ENCODE data around the gene BAIAP2.

The BAIAP2 gene

GRCh38 chr17:81117672-81118198 is 82.8 kb downstream of the BAIAP2 start:
- Histone ChIP-seq H3K27me3 (ENCODE audit: low read length) (no peaks in the 10 kb centered on the region), H3K9me3 (ENCODE audit: insufficient read depth, low read length) (no peaks in the 10 kb centered on the region), H3K9ac (ENCODE audit: low read length) (no peak overlapping the region), H3K36me3 (ENCODE audit: low read length) (no peaks in the 10 kb centered on the region), H2AFZ (ENCODE audit: low read depth, low read length, severe bottlenecking) (no peak overlapping the region), H3K4me3 (ENCODE audit: insufficient read depth, low read length, poor library complexity, severe bottlenecking) (no peak overlapping the region), H3K79me2 (ENCODE audit: insufficient read depth, low read length) (no peaks in the 10 kb centered on the region), H4K20me1 (ENCODE audit: low read depth, low read length) (no peaks in the 10 kb centered on the region), H3K9me2 (replicated peaks; ENCODE audit: insufficient read depth, low read length) (no peaks in the 10 kb centered on the region), H3K27ac (ENCODE audit: low read depth, low read length) (no peak overlapping the region), H3K4me2 (ENCODE audit: low read depth, low read length, poor library complexity, severe bottlenecking) (no peak overlapping the region), H3F3A (ENCODE audit: insufficient read depth) (no peaks in the 10 kb centered on the region)
- TF ChIP-seq EZH2phosphoT487 (conservative IDR thresholded peaks at IDR 0.05; ENCODE audit: low read length) (no peak), CTCF (IDR thresholded peaks at IDR 0.05; ENCODE audit: insufficient read depth, low read length, poor library complexity, severe bottlenecking) (no peak)

GRCh38 chr17:81118308-81119221 is 83.6 kb downstream of the BAIAP2 start:
- H3K4me3 ChIP-seq (ENCODE audit: insufficient read depth, low read length, poor library complexity, severe bottlenecking) = no peak overlapping the region
- no peaks in the 10 kb centered on the region for H3K27me3 ChIP-seq (ENCODE audit: low read length)
- H3K9ac ChIP-seq (ENCODE audit: low read length) = no peak overlapping the region

GRCh38 chr17:81119223-81120148 is 84.5 kb downstream of the BAIAP2 start:
- no peak overlapping the region for H3K4me3 ChIP-seq (ENCODE audit: insufficient read depth, low read length, poor library complexity, severe bottlenecking)
- no peaks in the 10 kb centered on the region for H3K9me3 ChIP-seq (ENCODE audit: insufficient read depth, low read length)
- H4K20me1 ChIP-seq (ENCODE audit: low read depth, low read length) = no peaks in the 10 kb centered on the region
- TF ChIP-seq CTCF (IDR thresholded peaks at IDR 0.05; ENCODE audit: insufficient read depth, low read length, poor library complexity, severe bottlenecking) (no peak), EZH2phosphoT487 (conservative IDR thresholded peaks at IDR 0.05; ENCODE audit: low read length) (no peak)
- no peaks in the 10 kb centered on the region for H3F3A ChIP-seq (ENCODE audit: insufficient read depth)
- H3K27ac ChIP-seq (ENCODE audit: low read depth, low read length) = no peak overlapping the region
- H3K4me2 ChIP-seq (ENCODE audit: low read depth, low read length, poor library complexity, severe bottlenecking) = no peak overlapping the region
- H3K9ac ChIP-seq (ENCODE audit: low read length) = no peak overlapping the region
- H3K36me3 ChIP-seq (ENCODE audit: low read length) = no peaks in the 10 kb centered on the region
- no peak overlapping the region for H2AFZ ChIP-seq (ENCODE audit: low read depth, low read length, severe bottlenecking)
- no peaks in the 10 kb centered on the region for H3K9me2 ChIP-seq (replicated peaks; ENCODE audit: insufficient read depth, low read length)
- H3K27me3 ChIP-seq (ENCODE audit: low read length) = no peaks in the 10 kb centered on the region
- H3K79me2 ChIP-seq (ENCODE audit: insufficient read depth, low read length) = no peaks in the 10 kb centered on the region

More at GRCh38 chr17:81118308-81119221, 83.6 kb downstream of the BAIAP2 start:
- Histone ChIP-seq H3K4me2 (ENCODE audit: low read depth, low read length, poor library complexity, severe bottlenecking) (no peak overlapping the region), H3F3A (ENCODE audit: insufficient read depth) (no peaks in the 10 kb centered on the region), H2AFZ (ENCODE audit: low read depth, low read length, severe bottlenecking) (no peak overlapping the region), H4K20me1 (ENCODE audit: low read depth, low read length) (no peaks in the 10 kb centered on the region), H3K9me3 (ENCODE audit: insufficient read depth, low read length) (no peaks in the 10 kb centered on the region), H3K36me3 (ENCODE audit: low read length) (no peaks in the 10 kb centered on the region), H3K79me2 (ENCODE audit: insufficient read depth, low read length) (no peaks in the 10 kb centered on the region), H3K27ac (ENCODE audit: low read depth, low read length) (no peak overlapping the region), H3K9me2 (replicated peaks; ENCODE audit: insufficient read depth, low read length) (no peaks in the 10 kb centered on the region)
- TF ChIP-seq CTCF (IDR thresholded peaks at IDR 0.05; ENCODE audit: insufficient read depth, low read length, poor library complexity, severe bottlenecking) (no peak), EZH2phosphoT487 (conservative IDR thresholded peaks at IDR 0.05; ENCODE audit: low read length) (no peak)

All from SU-DHL-6 (cell line).